Measurements from ENCODE around the gene PRR35.

The PRR35 gene

GRCh38 chr16:549544-550263, 10.5 kb upstream of the PRR35 start:
- DNase-seq, result no peak

- DNase-seq, result no peak
Measured at GRCh38 chr16:551210-551609, 9.0 kb upstream of the PRR35 start.

- no peak for DNase-seq
Measured at GRCh38 chr16:552171-552570, 8.0 kb upstream of the PRR35 start.

- DNase-seq, result no peak
Measured at GRCh38 chr16:553601-554296, 6.4 kb upstream of the PRR35 start.

GRCh38 chr16:554297-554621, 5.9 kb upstream of the PRR35 start:
- DNase-seq, result no peak

- DNase-seq, result no peak
Measured at GRCh38 chr16:554640-555365, 5.4 kb upstream of the PRR35 start.

GRCh38 chr16:555528-556473, 4.4 kb upstream of the PRR35 start:
- DNase-seq, result no peak

- DNase-seq, result no peak
Measured at GRCh38 chr16:556474-557173, 3.6 kb upstream of the PRR35 start.

GRCh38 chr16:557463-558297, 2.5 kb upstream of the PRR35 start:
- DNase-seq, result no peak

- DNase-seq, result no peak
Measured at GRCh38 chr16:558298-559020, 1.7 kb upstream of the PRR35 start.

- no peak for DNase-seq
Measured at GRCh38 chr16:559021-559380, 1.2 kb upstream of the PRR35 start.

GRCh38 chr16:559411-560203, 587 bp upstream of the PRR35 start:
- DNase-seq, result no peak

- DNase-seq, result no peak
Measured at GRCh38 chr16:560701-561412, 663 bp downstream of the PRR35 start.

- DNase-seq, result no peak
Measured at GRCh38 chr16:561413-561794, 1.2 kb downstream of the PRR35 start.

- DNase-seq, result no peak
Measured at GRCh38 chr16:561957-562938, 2.1 kb downstream of the PRR35 start.

- DNase-seq, result no peak
Measured at GRCh38 chr16:563072-563644, 3.0 kb downstream of the PRR35 start.

- DNase-seq, result no peak
Measured at GRCh38 chr16:564690-565418, 4.7 kb downstream of the PRR35 start.
